GM19452 (cell line): ENCODE measurements around the gene TMEM108.
A peak's percentile ranks its signal among the peaks of the same experiment; 100 is the strongest.

Experiments
- ATAC-seq: cut with Tn5 transposase; IDR thresholded peaks from one replicate; pipeline ENCODE4 v1.9.1; 2021; ENCODE audit not compliant: unreplicated experiment

The TMEM108 gene

DNA sequence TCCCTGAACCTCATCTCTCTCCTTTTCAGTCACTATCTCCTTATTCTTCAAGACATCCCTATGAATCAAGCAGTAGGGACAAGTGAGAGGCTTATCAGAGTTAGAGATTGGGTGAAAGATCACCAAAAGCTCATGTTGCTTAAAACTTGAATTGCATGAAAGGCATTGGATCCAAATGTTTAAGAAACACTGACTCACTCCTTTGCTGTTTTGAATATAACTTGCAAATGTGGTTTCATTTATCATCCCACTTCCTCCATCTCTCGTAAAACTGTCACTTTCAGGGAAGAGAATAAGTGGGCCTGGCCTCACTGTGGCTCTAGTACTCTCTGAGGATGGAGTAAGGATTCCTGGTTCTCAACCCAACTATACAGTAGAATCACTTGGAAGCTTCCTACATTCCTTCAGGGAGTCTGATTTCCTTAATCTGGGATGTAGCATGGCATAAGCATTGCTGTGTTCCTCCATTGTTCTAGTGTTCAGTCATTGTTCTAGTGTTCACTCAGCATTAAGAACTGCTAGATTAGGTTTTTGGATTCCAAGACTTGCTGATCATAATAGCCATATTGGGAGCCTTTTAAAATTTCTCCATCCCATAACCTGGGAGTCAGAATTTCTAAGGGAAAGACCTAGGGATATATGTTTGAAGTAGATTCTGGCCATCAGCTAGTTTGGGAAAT lies 171.8 kb downstream of the TMEM108 start:
- ATAC-seq = no peak

DNA sequence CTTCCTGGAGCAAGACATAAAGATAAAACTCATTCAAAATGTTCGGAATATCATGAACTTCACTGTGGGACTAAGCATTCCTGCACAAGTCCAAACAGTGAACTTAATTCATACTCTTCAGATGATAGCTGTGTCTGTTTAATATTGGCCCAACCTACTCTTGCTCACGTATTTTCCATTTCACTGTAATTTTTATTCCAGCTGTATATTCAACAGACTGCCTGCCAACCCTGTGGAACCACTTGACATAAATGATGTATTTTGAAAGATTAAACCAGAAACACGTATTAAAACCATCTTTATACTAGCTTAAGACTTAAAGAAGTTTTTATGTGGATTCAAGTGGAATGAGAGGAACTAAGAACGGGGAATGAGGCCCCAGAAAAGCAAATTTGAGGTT lies 172.5 kb downstream of the TMEM108 start:
- no peak for ATAC-seq

DNA sequence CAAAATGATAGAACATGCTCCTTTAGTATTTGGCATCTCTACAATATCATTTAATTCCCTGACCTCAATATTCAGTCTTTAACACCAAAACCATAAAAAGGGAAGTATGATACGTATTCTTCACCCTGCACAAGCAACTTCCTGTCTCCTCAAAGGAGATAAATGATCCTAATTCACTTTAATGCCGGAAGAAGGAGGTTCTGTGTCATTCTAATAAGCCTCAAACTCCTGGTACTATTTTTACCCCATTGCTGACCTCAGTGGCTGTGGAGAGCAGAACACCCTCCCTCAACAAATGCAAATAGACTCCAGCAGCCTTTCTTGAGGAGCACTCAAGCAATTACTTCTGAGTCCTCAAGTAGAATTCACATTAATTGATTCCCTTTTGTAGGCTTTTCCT lies 173.3 kb downstream of the TMEM108 start:
- ATAC-seq = peak; percentile 93

GRCh38 chr3:133211856-133212255 lies 173.7 kb downstream of the TMEM108 start:
- no peak for ATAC-seq

DNA sequence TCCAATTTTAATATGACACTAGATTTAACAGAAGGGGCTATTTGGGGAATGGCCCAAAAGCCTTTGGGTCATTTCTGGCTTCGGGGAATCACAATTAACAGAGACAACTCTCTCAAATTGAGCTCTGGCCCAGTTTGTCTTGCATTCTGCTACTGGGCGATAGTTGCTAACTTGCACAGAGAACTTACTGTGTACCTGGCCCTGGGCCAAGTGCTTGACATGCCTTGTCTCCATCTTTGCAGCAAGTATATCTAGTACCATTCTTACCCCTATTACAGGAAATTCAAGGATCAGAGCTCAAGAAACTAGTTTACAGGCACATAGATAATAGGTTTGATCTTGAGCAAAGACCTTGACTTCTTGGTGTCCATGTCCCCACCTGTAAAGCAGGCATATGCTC lies 175.7 kb downstream of the TMEM108 start:
- ATAC-seq = no peak

DNA sequence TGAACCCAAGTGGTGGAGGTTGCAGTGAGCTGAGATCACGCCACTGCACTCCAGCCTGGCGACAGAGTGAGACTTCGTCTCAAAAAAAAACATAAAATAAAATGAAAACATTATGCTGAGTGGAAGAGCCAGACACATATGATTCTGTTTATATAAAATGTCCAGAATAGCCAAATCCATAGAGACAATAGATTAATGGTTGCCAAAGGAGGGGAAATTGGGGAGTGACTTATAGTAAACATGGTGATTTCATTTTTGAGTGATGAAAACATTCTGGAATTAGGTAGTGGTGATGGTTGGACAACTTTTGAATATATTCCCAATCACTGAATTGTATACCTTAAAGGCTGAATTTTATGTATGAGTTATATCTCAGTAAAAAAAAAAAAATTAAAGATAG lies 189.6 kb downstream of the TMEM108 start:
- no peak for ATAC-seq

DNA sequence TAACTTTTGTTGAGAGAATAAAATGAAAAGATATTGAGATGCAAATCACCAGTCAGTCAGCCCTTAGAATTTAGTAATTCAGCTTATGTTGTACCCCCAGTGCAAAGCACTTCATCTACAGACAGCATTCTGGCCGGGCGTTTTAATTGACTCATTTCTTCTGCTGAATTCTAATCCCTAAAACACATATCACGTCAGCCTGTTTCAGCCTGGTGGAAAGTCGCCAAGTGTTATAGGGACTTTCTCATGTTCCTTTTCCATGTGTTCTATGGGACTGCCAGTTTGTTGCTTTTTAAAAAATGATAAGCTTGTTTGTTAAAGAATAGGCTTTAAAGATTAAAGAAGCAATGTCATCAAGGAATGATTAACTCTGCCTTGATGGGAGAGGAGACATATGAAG lies 192.0 kb downstream of the TMEM108 start:
- no peak for ATAC-seq

GRCh38 chr3:133236901-133237300 lies 198.7 kb downstream of the TMEM108 start:
- ATAC-seq = no peak

GRCh38 chr3:133237380-133237779 lies 199.2 kb downstream of the TMEM108 start:
- ATAC-seq = no peak

DNA sequence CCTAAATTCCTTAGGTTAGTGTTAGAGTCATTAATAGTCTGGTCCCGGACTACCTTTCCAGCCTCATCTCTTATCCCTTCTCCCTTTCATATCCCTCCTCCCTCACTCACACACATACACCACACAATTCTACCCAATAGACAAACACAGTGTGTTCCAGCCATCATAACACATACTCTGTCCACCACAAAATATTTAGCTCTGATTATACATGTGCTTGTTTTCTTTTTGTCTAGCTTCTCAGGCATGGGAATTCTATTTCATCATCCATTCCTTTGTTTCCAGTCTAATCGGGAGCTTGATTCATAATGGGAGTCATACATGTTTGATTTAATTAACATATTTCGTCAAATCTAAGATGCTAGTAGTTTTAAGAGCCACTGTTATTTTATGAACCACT lies 199.8 kb downstream of the TMEM108 start:
- no peak for ATAC-seq

GRCh38 chr3:133246119-133246518 lies 207.9 kb downstream of the TMEM108 start:
- ATAC-seq = no peak

DNA sequence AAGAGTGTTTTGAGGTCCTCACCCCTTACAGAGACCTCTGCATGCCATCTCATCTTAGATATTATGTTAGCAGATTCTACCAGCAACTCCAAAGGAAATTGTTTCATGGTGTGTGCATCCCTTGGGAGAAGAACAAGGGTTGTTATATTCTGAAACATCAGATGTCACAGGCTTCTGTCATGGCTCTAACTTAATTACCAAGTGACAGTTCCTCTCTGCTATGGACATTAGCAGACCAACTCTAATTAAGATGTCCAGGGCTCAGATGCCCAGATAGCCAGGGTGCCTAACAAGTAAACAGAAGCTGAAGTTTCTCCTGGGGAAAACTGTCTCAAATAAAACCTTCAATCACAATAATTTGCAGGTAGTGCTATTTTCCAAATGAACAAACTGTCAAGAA lies 208.6 kb downstream of the TMEM108 start:
- ATAC-seq = no peak

- no peak for ATAC-seq
Measured at GRCh38 chr3:133248389-133248788, 210.2 kb downstream of the TMEM108 start.

DNA sequence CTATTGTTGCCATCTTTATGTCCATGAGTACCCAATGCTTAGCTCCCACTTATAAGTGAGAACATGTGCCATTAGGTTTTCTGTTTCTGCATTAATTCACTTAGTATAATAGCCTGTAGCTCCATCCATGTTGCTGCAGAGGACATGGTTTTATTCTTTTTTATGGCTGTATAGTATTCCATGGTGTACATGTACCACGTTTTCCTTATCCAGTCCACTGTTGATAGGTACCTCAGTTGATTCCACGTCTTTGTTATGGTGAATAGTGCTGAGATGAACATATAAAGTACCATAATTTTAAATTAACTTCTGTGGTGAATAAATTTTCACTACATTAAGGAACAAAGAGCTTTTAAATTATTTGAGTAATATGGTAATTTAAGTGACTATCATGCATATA lies 211.3 kb downstream of the TMEM108 start:
- no peak for ATAC-seq

DNA sequence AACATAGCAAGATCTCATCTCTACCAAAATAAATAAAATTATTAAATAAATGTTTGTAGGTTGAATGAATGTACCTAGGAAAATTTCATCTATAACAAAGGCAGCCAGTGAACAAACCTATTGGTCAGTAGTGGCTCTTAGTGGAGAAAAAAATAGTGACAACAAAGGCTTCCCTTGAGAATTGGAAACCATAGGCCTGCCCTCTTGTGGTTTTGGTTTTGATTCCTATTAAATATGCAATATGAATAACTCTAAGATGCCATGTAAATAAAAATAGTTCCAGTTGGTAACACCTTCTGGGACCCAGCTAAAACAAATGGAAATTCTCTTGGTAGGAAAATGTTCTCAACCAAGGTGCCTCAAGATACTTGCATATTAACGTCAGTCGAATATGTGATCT lies 216.0 kb downstream of the TMEM108 start:
- ATAC-seq = no peak

GRCh38 chr3:133254716-133255115 lies 216.5 kb downstream of the TMEM108 start:
- no peak for ATAC-seq

- ATAC-seq = peak; percentile 77
Measured at GRCh38 chr3:133256787-133257483, 218.7 kb downstream of the TMEM108 start.

DNA sequence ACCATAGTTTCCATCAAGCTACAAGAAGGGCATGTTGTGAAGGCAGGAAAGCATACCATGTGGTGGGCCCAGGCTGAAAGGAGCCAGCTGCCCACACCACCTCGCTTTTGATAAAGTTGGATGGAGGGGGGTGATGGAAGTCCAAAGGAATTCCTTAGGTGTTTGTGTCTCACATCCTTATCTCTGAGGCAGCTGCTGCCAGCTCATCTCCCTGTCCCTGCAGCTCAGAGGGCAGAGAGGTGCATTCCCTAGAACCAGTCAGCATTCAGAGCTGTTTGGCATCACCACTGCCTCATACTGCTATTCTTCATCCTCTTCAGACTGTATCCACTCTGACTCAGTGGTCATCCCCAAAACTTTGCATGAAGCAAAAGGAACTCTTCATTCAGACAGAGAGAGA lies 220.2 kb downstream of the TMEM108 start:
- no peak for ATAC-seq

DNA sequence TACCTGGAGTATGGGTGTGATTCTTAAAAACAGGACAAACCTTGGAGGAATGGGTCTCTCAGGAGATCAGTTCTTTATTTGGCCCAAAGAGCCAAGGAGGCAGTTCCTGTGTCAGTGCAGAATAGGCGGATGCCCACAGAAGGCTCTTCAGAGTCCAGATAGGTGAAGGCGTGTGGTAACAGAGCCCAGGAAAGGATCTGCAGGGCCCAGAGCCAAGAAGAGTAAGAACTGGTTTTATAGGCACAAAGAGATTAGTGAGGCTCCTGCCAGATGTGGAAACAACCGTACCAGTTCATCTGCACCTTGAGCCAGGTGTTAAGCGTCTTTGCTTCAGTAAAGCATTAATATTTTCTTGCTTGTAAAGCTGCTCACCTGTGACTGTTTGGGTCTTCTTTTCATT lies 221.6 kb downstream of the TMEM108 start:
- no peak for ATAC-seq

- no peak for ATAC-seq
Measured at GRCh38 chr3:133262333-133262732, 224.1 kb downstream of the TMEM108 start.

GRCh38 chr3:133264920-133265319 lies 226.7 kb downstream of the TMEM108 start:
- no peak for ATAC-seq

DNA sequence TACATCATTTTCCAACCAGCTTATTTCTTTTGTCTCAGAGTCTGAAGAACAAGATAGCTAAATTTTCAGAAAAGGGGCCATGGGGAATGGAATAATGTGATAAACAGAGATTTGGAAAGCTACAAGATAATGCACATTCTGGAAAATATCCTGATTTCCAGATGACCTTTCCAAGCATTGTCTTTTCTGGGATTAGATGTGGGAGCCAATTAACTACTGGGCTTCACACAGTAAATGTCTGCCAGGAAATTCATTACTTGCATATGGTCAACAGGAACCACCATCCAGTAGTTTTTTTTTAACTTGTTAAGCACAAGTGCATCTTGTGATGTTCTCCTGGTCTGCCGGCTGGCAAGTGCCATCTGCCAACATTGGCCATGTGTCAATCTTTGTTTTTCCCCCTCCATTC lies 230.5 kb downstream of the TMEM108 start:
- no peak for ATAC-seq

- ATAC-seq = no peak
Measured at GRCh38 chr3:133269393-133269792, 231.2 kb downstream of the TMEM108 start.
